K562 (cell line): Measurements from ENCODE around the gene ACTC1. TPM values are rescaled to one million over a fixed set of nuclear protein-coding genes. Genes with fewer than 3 reads are reported as not detected.

Experiments used
- ATAC-seq: fragments of 200-7000 bp; cut with Tn5 transposase; 3 replicates; pipeline ENCODE4 v1.9.1; 2020; ENCODE audit warnings: moderate library complexity
- BruUV-seq: library from RNA; stranded (reverse); fragments of 400-500 nt; replicated peaks from 2 replicates; lab custom pipeline; 2021; lab: Mats Ljungman, UMichigan
- CTCF ChIA-PET: fragments of 300-600 bp; formaldehyde crosslinking; extraction: SDS; loops from one replicate; lab custom pipeline; 2021; ENCODE audit warnings: low intra/inter-chr PET ratio; lab: Yijun Ruan, JAX
- POLR2A ChIA-PET: fragments of 300-600, 350-650 bp; sonication (Branson Sonifier 250); formaldehyde crosslinking; extraction: SDS; loops from one replicate; lab custom pipeline; 2021; ENCODE audit warnings: antibody characterized with exemption, inconsistent platforms; lab: Yijun Ruan, JAX
- DNase-seq, 4 experiments: peaks; one replicate each; pipeline versions ENCODE4 v3.0.0 to v3.0.0-alpha.2; 2011 to 2018; ENCODE audit warnings: low spot score in 3 of 4, mixed read lengths in 3 of 4; ENCODE audit errors: extremely low read depth in 1 of 4
- FAIRE-seq: peaks from 2 replicates; lab custom pipeline; 2011; peaks lifted over from hg19 to GRCh38; lab: Jason Lieb, UNC
- H2AFZ ChIP-seq: 2 replicates; pipeline ENCODE4 v1.6.0; 2011; ENCODE audit warnings: low read depth, low read length, control low read depth, inconsistent platforms
- H3K27ac ChIP-seq: fragments of 200-600 bp; 3 replicates; pipeline ENCODE4 v1.8.0; 2011; ENCODE audit warnings: low read depth, mild to moderate bottlenecking, control low read depth, inconsistent platforms, low read length, moderate library complexity, mixed read lengths; ENCODE audit errors: extremely low read depth
- H3K27me3 ChIP-seq, 2 experiments: fragments of 300-600 bp in 1 of 2; 2 replicates in 1 of 2; 3 replicates in 1 of 2; pipeline versions ENCODE4 v1.6.0 to v1.8.0; 2011; ENCODE audit warnings: inconsistent platforms in 2 of 2, low read length in 2 of 2, mild to moderate bottlenecking in 1 of 2, mixed read lengths in 1 of 2, moderate library complexity in 1 of 2; ENCODE audit not compliant: control insufficient read depth in 2 of 2, insufficient read depth in 2 of 2
- H3K36me3 ChIP-seq: fragments of 300-600 bp; 3 replicates; pipeline ENCODE4 v1.8.0; 2011; ENCODE audit warnings: mild to moderate bottlenecking, low read length, inconsistent platforms; ENCODE audit not compliant: control insufficient read depth, insufficient read depth
- H3K4me1 ChIP-seq, 2 experiments: fragments of 200-600 bp in 1 of 2; replicated peaks in 1 of 2; 2 replicates in 1 of 2; 3 replicates in 1 of 2; pipeline versions ENCODE4 v1.5.1 to v1.8.0; 2011; ENCODE audit warnings: inconsistent platforms in 2 of 2, low read length in 2 of 2, mild to moderate bottlenecking in 1 of 2, mixed read lengths in 1 of 2, moderate library complexity in 1 of 2; ENCODE audit not compliant: control insufficient read depth in 2 of 2, insufficient read depth in 2 of 2
- H3K4me2 ChIP-seq: 2 replicates; pipeline ENCODE4 v1.6.1; 2011; ENCODE audit warnings: low read length, control low read depth, inconsistent platforms, mixed read lengths; ENCODE audit not compliant: insufficient read depth
- H3K4me3 ChIP-seq: fragments of 200-600 bp; sonication (generic), shearing (Covaris generic); 2 replicates; pipeline ENCODE4 v1.5.1; 2016; ENCODE audit warnings: control low read depth, inconsistent platforms
- H3K79me2 ChIP-seq: fragments of 200-600 bp; 3 replicates; pipeline ENCODE4 v1.8.0; 2011; ENCODE audit warnings: low read length, inconsistent platforms; ENCODE audit not compliant: control insufficient read depth, insufficient read depth
- H3K9ac ChIP-seq, 2 experiments: 2 replicates each; pipeline versions ENCODE4 v1.6.0 to v1.6.1; 2011; ENCODE audit warnings: low read depth in 2 of 2, low read length in 2 of 2, control low read depth in 1 of 2, inconsistent platforms in 1 of 2, mild to moderate bottlenecking in 1 of 2, mixed read lengths in 1 of 2; ENCODE audit not compliant: insufficient read depth in 1 of 2
- H3K9me1 ChIP-seq: one replicate; pipeline ENCODE4 v1.6.0; 2011; ENCODE audit warnings: inconsistent platforms, mild to moderate bottlenecking, low read length, moderate library complexity; ENCODE audit not compliant: control insufficient read depth, insufficient read depth
- H3K9me3 ChIP-seq: replicated peaks from 2 replicates; pipeline ENCODE4 v1.5.1; 2011; ENCODE audit warnings: low read depth, low read length, inconsistent platforms; ENCODE audit not compliant: control insufficient read depth, insufficient read depth
- H4K20me1 ChIP-seq: replicated peaks from 2 replicates; pipeline ENCODE4 v1.6.1; 2011; ENCODE audit warnings: low read length, inconsistent platforms, mixed read lengths; ENCODE audit not compliant: control insufficient read depth, insufficient read depth
- HLTF ChIP-seq: fragments of 450-650 bp; IDR thresholded peaks from 2 replicates; pipeline ENCODE4 v1.6.1; 2016
- HNRNPH1 ChIP-seq: fragments of 200-400 bp; formaldehyde crosslinking; optimal IDR thresholded peaks from 2 replicates; pipeline ENCODE3; 2017; ENCODE audit warnings: low read depth, mild to moderate bottlenecking, low read length, moderate library complexity
- KDM5B ChIP-seq: fragments of 200-600 bp; sonication (generic); IDR thresholded peaks from 2 replicates; pipeline ENCODE4 v1.6.1; 2012; ENCODE audit warnings: low read depth, mild to moderate bottlenecking, moderate library complexity, low read length, control low read depth, inconsistent platforms; ENCODE audit not compliant: insufficient replicate concordance
- NCOA1 ChIP-seq: fragments of 450-650 bp; IDR thresholded peaks from 2 replicates; pipeline ENCODE4 v1.6.1; 2016; ENCODE audit warnings: low read depth
- NCOA2 ChIP-seq, 2 experiments: fragments of 450-650 bp; IDR thresholded peaks; 2 replicates each; pipeline ENCODE4 v1.6.1; 2018; ENCODE audit warnings: mild to moderate bottlenecking in 2 of 2, moderate library complexity in 1 of 2; ENCODE audit not compliant: partially characterized antibody in 2 of 2
- PYGO2 ChIP-seq: fragments of 450-650 bp; IDR thresholded peaks from 2 replicates; pipeline ENCODE4 v1.6.1; 2016; ENCODE audit warnings: mild to moderate bottlenecking, missing genetic modification characterization, moderate library complexity, missing compliant biosample characterization
- STAG1 ChIP-seq: sonication (generic); formaldehyde crosslinking; IDR thresholded peaks from 2 replicates; pipeline ENCODE4 v1.5.0; 2020; ENCODE audit warnings: missing genetic modification reagents, borderline replicate concordance
- ZNF668 ChIP-seq: fragments of 250-450 bp; sonication (Bioruptor Pico); IDR thresholded peaks from 2 replicates; pipeline ENCODE4 v1.8.0; 2022; ENCODE audit warnings: mild to moderate bottlenecking, inconsistent platforms
- ZNF699 ChIP-seq: fragments of 250-450 bp; sonication (Bioruptor Pico); IDR thresholded peaks from 2 replicates; pipeline ENCODE4 v1.8.0; 2021; ENCODE audit warnings: mild to moderate bottlenecking, moderate library complexity; ENCODE audit not compliant: insufficient replicate concordance
- whole genome bisulfite sequencing: fragments of 100-300 bp; shearing (Covaris generic); methylation state at CpG from one replicate; pipeline ENCODE4 v1.1.6; 2016; ENCODE audit warnings: low coverage, mixed read lengths; ENCODE audit not compliant: insufficient coverage; ENCODE audit errors: missing lambda C conversion rate; 5-methylcytosine and 5-hydroxymethylcytosine counted together
- in situ Hi-C: fragments of 300-500 bp; cut with MboI; formaldehyde crosslinking; loops from 4 replicates; pipeline ENCODE4 v1.15.0; 2018; ENCODE audit warnings: inconsistent platforms, mixed read lengths
- intact Hi-C: fragments of 100-400 bp; cut with micrococcal nuclease; formaldehyde crosslinking; loops from 2 replicates; pipeline ENCODE4 v1.14.2; 2022
- polyA plus RNA-seq, 8 experiments: library from polyadenylated mRNA; depleted of rRNA in 4 of 8; stranded (reverse) in 5 of 8; unstranded in 3 of 8; fragments of >200 nt; fragmentation: Nextera tagmentation in 2 of 8; fragmentation: Illumina TruSeq in 1 of 8; extraction: Ambion mirVana in 2 of 8; extraction: Trizol in 1 of 8; gene quantifications; 2 replicates each; pipeline versions ENCODE4 v1.2.1 to v1.2.3, GENCODE V29; 2011 to 2014; ENCODE audit warnings: inconsistent platforms in 1 of 8, missing spikeins in 1 of 8
- total RNA-seq, 7 experiments: library from RNA; depleted of rRNA in 6 of 7; stranded (reverse); fragments of >200 nt in 6 of 7; fragmentation: Illumina TruSeq in 2 of 7; extraction: Trizol in 2 of 7; gene quantifications; 2 replicates each; pipeline versions ENCODE4 v1.2.1 to v1.2.3, GENCODE V29; 2011 to 2021; ENCODE audit warnings: low replicate concordance in 1 of 7

The ACTC1 gene
- total and polyA plus RNA-seq, 9 of the 15 experiments (the other 6 are each of a cell fraction or from before 2014, with no cell fraction given) = 0.08 to 0.84 (median 0.17) TPM; not detected in 3

- ATAC-seq = no peak
- no peak for DNase-seq
- CTCF ChIA-PET = no interaction called here
- Histone ChIP-seq H3K4me1 (no peaks in the 10 kb centered on the region), H3K9ac (no peak overlapping the region), H3K27ac (no peak overlapping the region), H3K79me2 (no peaks in the 10 kb centered on the region), H3K9me3 (no peaks in the 10 kb centered on the region; the same call in 1 of the 2 replicates)
- in situ Hi-C loops = no loop called here
- TF ChIP-seq HNRNPH1 (no peak), PYGO2 (tag) (no peak), HLTF (no peak), NCOA1 (no peak), NCOA2 (IDR thresholded peaks at IDR 0.05; ENCODE audit: partially characterized antibody in 2 of 2) (no peak), KDM5B (no peak), ZNF699 (CRISPR knock-in tag) (no peak), ZNF668 (CRISPR knock-in tag) (no peak), STAG1 (CRISPR knock-in tag) (no peak)
- TF ChIP-seq, all 486 proteins: peak for 0
- no peaks in the 10 kb centered on the region for H4K20me1 ChIP-seq
- no peaks in the 10 kb centered on the region for H3K36me3 ChIP-seq
- intact Hi-C loops = no loop called here
- POLR2A ChIA-PET = interaction anchor here (0.7 kb wide), 1 partner anchor 131 kb away, joined by 3 read pairs; no protein-coding TSS in a partner anchor
- no peaks in the 10 kb centered on the region for H3K27me3 ChIP-seq
- WGBS = 82% methylated on average over 2 of the region's 2 CpGs
- no TSS peak for BruUV-seq
- no peaks in the 10 kb centered on the region for H3K9me1 ChIP-seq
- no peak for FAIRE-seq
- no peak overlapping the region for H2AFZ ChIP-seq
- no peak overlapping the region for H3K4me3 ChIP-seq
- no peak overlapping the region for H3K4me2 ChIP-seq
These were observed 11.9 kb downstream of the ACTC1 start for GRCh38 chr15:34783431-34783830.
